IMR-90 (cell line): ENCODE measurements around the gene LDLRAD3. TPM values are rescaled to one million over a fixed set of nuclear protein-coding genes. Genes with fewer than 3 reads are reported as not detected.

Experiments
- ATAC-seq: fragments of 200-7000 bp; cut with Tn5 transposase; 2 replicates; pipeline ENCODE4 v1.9.1; 2020; ENCODE audit warnings: low read depth, mild to moderate bottlenecking, moderate library complexity
- BruUV-seq: library from RNA; stranded (reverse); fragments of 400-500 nt; replicated peaks from 2 replicates; lab custom pipeline; 2021; lab: Mats Ljungman, UMichigan
- CTCF ChIA-PET: fragments of 300-600 bp; formaldehyde crosslinking; extraction: SDS; loops from one replicate; lab custom pipeline; 2021; ENCODE audit warnings: antibody characterized with exemption; lab: Yijun Ruan, JAX
- POLR2A ChIA-PET: fragments of 300-600 bp; sonication (Branson Sonifier 250); formaldehyde crosslinking; loops from one replicate; lab custom pipeline; 2022; ENCODE audit warnings: antibody characterized with exemption; ENCODE audit not compliant: unreplicated experiment; lab: Charles Lee
- DNase-seq: peaks from one replicate; pipeline ENCODE4 v3.0.0; 2013
- H2AFZ ChIP-seq: replicated peaks from 2 replicates; pipeline ENCODE3; 2013; ENCODE audit warnings: low read length, mild to moderate bottlenecking; ENCODE audit not compliant: poor library complexity
- H2AK5ac ChIP-seq: 2 replicates; pipeline ENCODE4 v1.6.1; 2013; ENCODE audit warnings: low read depth, low read length, inconsistent platforms
- H2AK9ac ChIP-seq: replicated peaks from 2 replicates; pipeline ENCODE3; 2013; ENCODE audit warnings: mild to moderate bottlenecking, low read depth, low read length, moderate library complexity; ENCODE audit not compliant: poor library complexity
- H2BK120ac ChIP-seq: 2 replicates; pipeline ENCODE4 v1.6.1; 2013; ENCODE audit warnings: low read depth, low read length, inconsistent platforms
- H2BK15ac ChIP-seq: 3 replicates; pipeline ENCODE4 v1.6.1; 2013; ENCODE audit warnings: low read depth, low read length, inconsistent platforms
- H2BK20ac ChIP-seq: 2 replicates; pipeline ENCODE4 v1.6.1; 2013; ENCODE audit warnings: low read depth, mild to moderate bottlenecking, inconsistent platforms, low read length, moderate library complexity
- H2BK5ac ChIP-seq: 2 replicates; pipeline ENCODE4 v1.6.1; 2013; ENCODE audit warnings: mild to moderate bottlenecking, low read depth, low read length, inconsistent platforms; ENCODE audit not compliant: poor library complexity, severe bottlenecking
- H3K14ac ChIP-seq: replicated peaks from 2 replicates; pipeline ENCODE4 v1.6.1; 2013; ENCODE audit warnings: low read depth, low read length, inconsistent platforms
- H3K18ac ChIP-seq: 2 replicates; pipeline ENCODE4 v1.6.1; 2013; ENCODE audit warnings: low read depth, low read length, control low read depth
- H3K23ac ChIP-seq: 2 replicates; pipeline ENCODE4 v1.6.1; 2013; ENCODE audit warnings: low read depth, low read length, inconsistent platforms
- H3K27ac ChIP-seq: 2 replicates; pipeline ENCODE4 v1.5.1; 2013; ENCODE audit warnings: mild to moderate bottlenecking, control low read depth, low read length; ENCODE audit not compliant: insufficient read depth
- H3K27me3 ChIP-seq: 2 replicates; pipeline ENCODE4 v1.6.1; 2013; ENCODE audit warnings: low read length; ENCODE audit not compliant: control insufficient read depth, insufficient read depth
- H3K36me3 ChIP-seq: 2 replicates; pipeline ENCODE4 v1.6.1; 2013; ENCODE audit warnings: low read length, mixed read lengths; ENCODE audit not compliant: control insufficient read depth, insufficient read depth
- H3K4ac ChIP-seq: 2 replicates; pipeline ENCODE4 v1.6.1; 2013; ENCODE audit warnings: low read depth, low read length, inconsistent platforms
- H3K4me1 ChIP-seq: 2 replicates; pipeline ENCODE4 v1.6.1; 2013; ENCODE audit warnings: low read length, mixed read lengths; ENCODE audit not compliant: control insufficient read depth, insufficient read depth
- H3K4me2 ChIP-seq: 2 replicates; pipeline ENCODE4 v1.6.1; 2013; ENCODE audit warnings: low read depth, mild to moderate bottlenecking, control low read depth, low read length, moderate library complexity
- H3K4me3 ChIP-seq: 2 replicates; pipeline ENCODE4 v1.5.1; 2013; ENCODE audit warnings: low read depth, mild to moderate bottlenecking, control low read depth, low read length, moderate library complexity; ENCODE audit not compliant: insufficient read depth
- H3K56ac ChIP-seq: 2 replicates; pipeline ENCODE4 v1.6.1; 2013; ENCODE audit warnings: low read length, inconsistent platforms; ENCODE audit not compliant: insufficient read depth; ENCODE audit errors: extremely low read depth
- H3K79me1 ChIP-seq, 2 experiments: 2 replicates each; pipeline ENCODE4 v1.6.1; 2013; ENCODE audit warnings: low read length in 2 of 2, inconsistent platforms in 1 of 2, low read depth in 1 of 2
- H3K9ac ChIP-seq: 2 replicates; pipeline ENCODE4 v1.6.1; 2013; ENCODE audit warnings: low read depth, low read length, control low read depth
- H3K9me1 ChIP-seq: 2 replicates; pipeline ENCODE4 v1.6.1; 2013; ENCODE audit warnings: low read length, inconsistent platforms; ENCODE audit not compliant: insufficient read depth
- H3K9me3 ChIP-seq: 2 replicates; pipeline ENCODE4 v1.6.1; 2013; ENCODE audit warnings: low read length; ENCODE audit not compliant: control insufficient read depth, insufficient read depth
- H4K20me1 ChIP-seq: 2 replicates; pipeline ENCODE4 v1.6.1; 2013; ENCODE audit warnings: low read length, inconsistent platforms; ENCODE audit not compliant: insufficient read depth
- H4K5ac ChIP-seq: 2 replicates; pipeline ENCODE4 v1.6.1; 2013; ENCODE audit warnings: mild to moderate bottlenecking, low read depth, low read length, control low read depth
- H4K8ac ChIP-seq, 2 experiments: 2 replicates each; pipeline ENCODE4 v1.6.1; 2013; ENCODE audit warnings: low read depth in 2 of 2, low read length in 2 of 2, control low read depth in 1 of 2, inconsistent platforms in 1 of 2
- H4K91ac ChIP-seq: 2 replicates; pipeline ENCODE4 v1.6.1; 2013; ENCODE audit warnings: low read depth, low read length, inconsistent platforms; ENCODE audit not compliant: insufficient read depth
- MAZ ChIP-seq: IDR thresholded peaks from 2 replicates; pipeline ENCODE4 v1.6.1; 2012; ENCODE audit warnings: low read depth, mild to moderate bottlenecking, low read length, improper control_type of control experiment, moderate library complexity, borderline replicate concordance
- POLR2A ChIP-seq: IDR thresholded peaks from 2 replicates; pipeline ENCODE4 v1.6.1; 2012; ENCODE audit warnings: mild to moderate bottlenecking, low read depth, low read length
- RFX5 ChIP-seq: IDR thresholded peaks from 2 replicates; pipeline ENCODE4 v1.8.0; 2012; ENCODE audit warnings: low read depth, mild to moderate bottlenecking, low read length, moderate library complexity
- WGBS, 2 experiments: methylation state at CpG; one replicate each; pipeline versions ENCODE4 v1.1.5 to v1.1.7; 2013; ENCODE audit warnings: missing lambda C conversion rate in 2 of 2; ENCODE audit not compliant: insufficient read length in 1 of 2; ENCODE audit errors: extremely low coverage in 2 of 2; 5-methylcytosine and 5-hydroxymethylcytosine counted together
- dilution Hi-C: fragments of 300-500 bp; cut with HindIII; formaldehyde crosslinking; loops from one replicate; pipeline ENCODE4 v1.14.3; 2018; ENCODE audit warnings: low sequenced_read_pairs; ENCODE audit not compliant: unreplicated experiment
- in situ Hi-C: fragments of 300-500 bp; cut with MboI; formaldehyde crosslinking; loops from 3 replicates; pipeline ENCODE4 v1.14.3; 2019; ENCODE audit warnings: low sequenced_read_pairs, inconsistent platforms, mixed read lengths
- intact Hi-C: fragments of 100-400 bp; cut with micrococcal nuclease; formaldehyde crosslinking; loops from 2 replicates; pipeline ENCODE4 v1.10.0; 2022
- polyA plus RNA-seq, 3 experiments: library from polyadenylated mRNA; depleted of rRNA; stranded (reverse); fragments of >200 nt; gene quantifications; 2 replicates each; pipeline ENCODE4 v1.2.3, GENCODE V29; 2012; ENCODE audit warnings: low replicate concordance in 1 of 3
- total RNA-seq: library from RNA; depleted of rRNA; stranded (reverse); fragments of >200 nt; gene quantifications from 2 replicates; pipeline ENCODE4 v1.2.3, GENCODE V29; 2012

Gene LDLRAD3
- total and polyA plus RNA-seq, 2 of the 4 experiments (the other 2 are of a cell fraction), result 2.7 to 6.4 TPM

DNA sequence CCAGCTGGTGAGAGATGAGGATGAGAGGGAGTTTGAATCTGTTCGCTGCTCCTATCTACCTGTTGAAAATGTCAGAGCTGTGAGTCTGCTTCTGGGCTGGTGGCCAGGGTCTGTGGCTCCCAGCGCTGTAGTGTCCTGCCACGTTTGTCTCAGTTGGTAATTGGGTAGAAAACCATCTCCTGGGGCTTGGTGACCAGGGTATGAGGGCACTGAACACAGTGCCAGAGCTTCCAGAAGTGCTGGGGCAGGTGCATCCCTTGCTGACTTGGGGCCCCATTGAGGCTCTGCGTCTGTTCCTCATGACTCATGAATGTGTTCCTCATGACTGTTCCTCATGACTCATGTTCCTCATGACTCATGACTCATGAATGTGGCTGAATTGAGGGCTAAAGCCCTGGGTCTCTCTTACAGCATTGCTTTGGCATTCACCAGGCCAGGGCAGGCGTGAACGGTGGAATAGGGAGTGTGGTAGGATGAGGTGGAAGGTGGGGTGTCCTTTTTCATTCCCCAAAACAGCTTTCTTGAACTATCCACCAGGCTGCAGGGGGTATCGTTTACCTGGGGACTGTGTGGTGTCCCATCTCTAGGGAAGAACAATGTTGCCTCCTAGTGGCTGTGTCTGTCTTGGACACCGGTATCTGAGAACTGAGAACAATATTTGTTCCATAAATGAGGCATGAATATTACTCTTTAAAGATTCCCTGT, 205.8 kb downstream of the LDLRAD3 start (continued):
- TF ChIP-seq RFX5, result no peak
- no peak for TF ChIP-seq POLR2A
- peak; percentile 60; the same call in 1 of the 2 replicates for TF ChIP-seq MAZ

DNA sequence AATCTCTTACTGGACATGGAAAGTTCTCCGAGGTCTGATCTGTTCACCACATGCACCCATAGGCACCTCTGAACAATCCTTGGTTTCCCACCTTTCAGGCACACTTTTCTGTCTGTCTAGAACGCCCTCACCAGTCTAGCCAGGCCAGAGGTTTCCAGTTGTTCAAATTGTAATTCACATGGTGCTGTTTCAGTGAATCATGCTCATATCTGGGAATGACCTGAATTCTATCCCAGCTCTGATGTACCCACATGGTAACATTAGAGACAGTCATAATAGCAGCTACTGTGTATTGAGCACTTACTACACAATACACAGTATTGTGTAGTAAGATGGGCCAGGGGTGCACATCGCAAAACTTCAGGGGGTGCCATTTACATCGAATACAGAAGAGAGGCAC, 207.1 kb downstream of the LDLRAD3 start:
- peak overlapping the region; percentile 98 for H2BK20ac ChIP-seq
- dilution Hi-C loops (no loop called here), in situ Hi-C loops (no loop called here), intact Hi-C loops (loop anchor here (5.0 kb wide), 2 partner anchors 329 to 534 kb away; partner anchors contain the start of gene FJX1)
- H3K4me1 ChIP-seq, result peaks cover 10% of the 10 kb centered on the region
- H2AK9ac ChIP-seq, result peak overlapping the region; percentile 55
- H3K23ac ChIP-seq, result peak overlapping the region; percentile 55; the same call in 1 of the 2 replicates
- H3K9me3 ChIP-seq, result no peaks in the 10 kb centered on the region
- H3K27me3 ChIP-seq, result no peaks in the 10 kb centered on the region
- ChIA-PET CTCF (interaction anchor here (0.9 to 2.2 kb wide), 4 partner anchors 19 to 329 kb away, joined by 3 to 10 read pairs (median 4); no protein-coding TSS in a partner anchor), POLR2A (no interaction called here)
- H4K8ac ChIP-seq, result peak overlapping the region; percentile 44 to 47; a peak in 2 of 4 replicates
- ATAC-seq, result no peak
- H4K91ac ChIP-seq, result peak overlapping the region; percentile 89
- peak overlapping the region; percentile 10 for H2AFZ ChIP-seq
- H3K27ac ChIP-seq, result no peak overlapping the region
- H3K14ac ChIP-seq, result peak overlapping the region; percentile 89
- peak overlapping the region; percentile 96 for H3K4ac ChIP-seq
- no peak overlapping the region for H2BK5ac ChIP-seq
- peak overlapping the region; percentile 97; the same call in 2 of the 3 replicates for H2BK15ac ChIP-seq
- no peaks in the 10 kb centered on the region for H4K20me1 ChIP-seq
- DNase-seq, result peak; percentile 49
- H2AK5ac ChIP-seq, result peak overlapping the region; percentile 98
- no TSS peak for BruUV-seq
- peaks cover 0 to 9% of the 10 kb centered on the region in 2 experiments; a peak in 1 of 4 replicates for H3K79me1 ChIP-seq
- WGBS, 2 experiments, result 100% methylated on average over 2 of the region's 4 CpGs; no CpG with 5 or more reads in 1 of the 2 experiments
- H3K36me3 ChIP-seq, result no peaks in the 10 kb centered on the region
- peaks cover 14% of the 10 kb centered on the region for H3K9me1 ChIP-seq
- no peak overlapping the region for H3K4me3 ChIP-seq
- H3K9ac ChIP-seq, result no peak overlapping the region
- TF ChIP-seq POLR2A, result no peak
- H3K56ac ChIP-seq, result no peak overlapping the region
- H4K5ac ChIP-seq, result peak overlapping the region; percentile 90
- peak overlapping the region; percentile 94 for H2BK120ac ChIP-seq
- peak overlapping the region; percentile 66 for H3K18ac ChIP-seq
- H3K4me2 ChIP-seq, result no peak overlapping the region
